Right lobe of liver (tissue), 6 donors: ENCODE measurements around the gene LGR5. TPM values are rescaled to one million over a fixed set of nuclear protein-coding genes. Genes with fewer than 3 reads are reported as not detected.
A peak's percentile ranks its signal among the peaks of the same experiment; 100 is the strongest.

Experiments
- ATAC-seq, 4 donors: fragments of 200-7000 bp; cut with Tn5 transposase; one replicate each; pipeline ENCODE4 v1.9.1; 2020; ENCODE audit warnings: mild to moderate bottlenecking in 4 of 4, moderate library complexity in 4 of 4
- DNase-seq, 3 donors: peaks; one replicate each; pipeline ENCODE4 v3.0.0-alpha.2; 2020
- H3K27ac ChIP-seq, 3 donors: fragments of 200-600 bp; one replicate each; pipeline ENCODE4 v1.8.0; 2022
- H3K27me3 ChIP-seq, 2 donors: fragments of 200-600 bp; one replicate each; pipeline ENCODE4 v1.8.0; 2022
- H3K36me3 ChIP-seq, 4 donors: fragments of 200-600 bp; sonication (generic) in 1 of 4; one replicate each; pipeline versions ENCODE4 v1.5.1 to v1.8.0; 2017 to 2022; ENCODE audit warnings: control low read depth in 1 of 4
- H3K4me1 ChIP-seq, 4 donors: fragments of 200-600 bp; sonication (generic) in 1 of 4; one replicate each; pipeline versions ENCODE4 v1.5.1 to v1.8.0; 2017 to 2022; ENCODE audit warnings: control low read depth in 1 of 4
- H3K4me3 ChIP-seq, 3 donors: fragments of 200-600 bp; one replicate each; pipeline ENCODE4 v1.8.0; 2022
- H3K9me3 ChIP-seq, 4 donors: fragments of 200-600 bp; sonication (generic) in 1 of 4; one replicate each; pipeline versions ENCODE4 v1.5.1 to v1.8.0; 2017 to 2022; ENCODE audit warnings: control low read depth in 1 of 4
- CTCF ChIP-seq, 4 donors: fragments of 200-600 bp in 3 of 4; fragments of 450-650 bp in 1 of 4; IDR thresholded peaks; one replicate each; pipeline versions ENCODE4 v1.5.1 to v1.8.0; 2016 to 2022; ENCODE audit warnings: antibody characterized with exemption in 4 of 4, mild to moderate bottlenecking in 2 of 4
- POLR2A ChIP-seq: fragments of 450-650 bp; IDR thresholded peaks from one replicate; pipeline ENCODE4 v1.6.1; 2017; ENCODE audit warnings: antibody characterized with exemption, mild to moderate bottlenecking
- WGBS: methylation state at CpG from one replicate; pipeline ENCODE4 v1.1.6; 2018; ENCODE audit warnings: low coverage, low lambda C conversion rate; ENCODE audit not compliant: insufficient coverage; ENCODE audit errors: missing lambda C conversion rate; 5-methylcytosine and 5-hydroxymethylcytosine counted together
- intact Hi-C, 2 donors: fragments of 100-400 bp; cut with DNase I; formaldehyde crosslinking; loops; one replicate each; pipeline versions ENCODE4 v1.11.2 to v1.14.1; 2022
- total RNA-seq, 6 experiments: library from RNA; depleted of rRNA in 2 of 6; stranded (reverse); fragments of >200 nt in 2 of 6; fragmentation: NEBNext Ultra II Directional in 3 of 6; extraction: Animal tissue kit (Norgen Biotek cat#: 25700) in 3 of 6; gene quantifications; one replicate each; pipeline versions ENCODE4 v1.1.0 to v1.2.4, GENCODE V29; 2016 to 2023
- donor health status: DM: no; HTN: yes; CAD: no.
- donor health status: DM: no; HTN: no; CAD: no.
- donor health status: DM: no; HTN: no; CAD: no.
- donor health status: DM: no; HTN: yes; CAD: no.
- donor health status: DM: no; HTN: yes; CAD: no.

LGR5 gene
- total RNA-seq, 6 experiments from 2014 or later = 0.11 to 0.31 (median 0.17) TPM

- 100% methylated on average over 2 of the region's 2 CpGs for WGBS
- peaks cover 10 to 91% (median 40%) of the 10 kb centered on the region in 4 donors for H3K36me3 ChIP-seq
These were observed 185.9 kb downstream of the LGR5 start for GRCh38 chr12:71625476-71625875.

GRCh38 chr12:71626098-71626497 lies 186.5 kb downstream of the LGR5 start:
- 52% methylated on average over 5 of the region's 5 CpGs for WGBS
- ATAC-seq (peak in 1 of 4 donors; percentile 33), DNase-seq (no peak)
- TF ChIP-seq POLR2A (no peak), CTCF (IDR thresholded peaks at IDR 0.05) (no peak)
- no peaks in the 10 kb centered on the region for H3K27me3 ChIP-seq
- H3K4me1 ChIP-seq = no peaks in the 10 kb centered on the region
- H3K27ac ChIP-seq = no peak overlapping the region
- intact Hi-C loops = no loop called here
- H3K4me3 ChIP-seq = no peak overlapping the region
- H3K9me3 ChIP-seq = no peaks in the 10 kb centered on the region
- peaks cover 10 to 91% (median 41%) of the 10 kb centered on the region in 4 donors for H3K36me3 ChIP-seq

More at GRCh38 chr12:71625476-71625875, 185.9 kb downstream of the LGR5 start:
- H3K4me3 ChIP-seq = no peak overlapping the region
- no peaks in the 10 kb centered on the region for H3K9me3 ChIP-seq
- DNase-seq = no peak
- no peak overlapping the region for H3K27ac ChIP-seq
- H3K4me1 ChIP-seq = no peaks in the 10 kb centered on the region
- intact Hi-C loops = no loop called here
- no peak for ATAC-seq
- TF ChIP-seq CTCF (IDR thresholded peaks at IDR 0.05) = no peak
- TF ChIP-seq POLR2A = no peak
- H3K27me3 ChIP-seq = no peaks in the 10 kb centered on the region

- ATAC-seq (no peak), DNase-seq (no peak)
- Histone ChIP-seq H3K27me3 (no peaks in the 10 kb centered on the region), H3K27ac (no peak overlapping the region), H3K9me3 (no peaks in the 10 kb centered on the region), H3K4me1 (no peaks in the 10 kb centered on the region), H3K36me3 (peaks cover 12 to 91% (median 43%) of the 10 kb centered on the region in 4 donors), H3K4me3 (no peak overlapping the region)
- 42% methylated on average over 3 of the region's 3 CpGs for WGBS
- intact Hi-C loops = no loop called here
- TF ChIP-seq CTCF (IDR thresholded peaks at IDR 0.05) = no peak
- TF ChIP-seq POLR2A = no peak
These were observed 187.2 kb downstream of the LGR5 start for GRCh38 chr12:71626768-71627167.

GRCh38 chr12:71627438-71628002 lies 187.9 kb downstream of the LGR5 start:
- 90% methylated on average over 2 of the region's 2 CpGs for WGBS
- TF ChIP-seq CTCF (IDR thresholded peaks at IDR 0.05) = no peak
- no peak for TF ChIP-seq POLR2A
- ATAC-seq = no peak
- H3K27ac ChIP-seq = no peak overlapping the region
- H3K27me3 ChIP-seq = no peaks in the 10 kb centered on the region
- no peaks in the 10 kb centered on the region for H3K4me1 ChIP-seq
- intact Hi-C loops = no loop called here
- peaks cover 15 to 91% (median 43%) of the 10 kb centered on the region in 4 donors for H3K36me3 ChIP-seq
- H3K4me3 ChIP-seq = no peak overlapping the region
- no peak for DNase-seq
- no peaks in the 10 kb centered on the region for H3K9me3 ChIP-seq

Other genes with a start within 250 kb of the LGR5 start
- gene ZFC3H1, start 224.1 kb downstream of the LGR5 start, total RNA-seq = 10 to 100 TPM; 13.0 to 27.3 (median 19.1) TPM
- gene THAP2, start 224.5 kb downstream of the LGR5 start, total RNA-seq = 1 to 10 TPM; 1.3 to 3.2 (median 2.0) TPM
- 10 to 100 TPM; 11.2 to 18.9 (median 15.7) TPM for gene TMEM19, start 246.3 kb downstream of the LGR5 start, total RNA-seq